Measurements from ENCODE around the gene EVI2B.
"Not testable (repeated sequence)": the region's sequence is repeated elsewhere in the genome, so short reads cannot be mapped to it uniquely, and the experiment has no call there.

EVI2B gene

GRCh38 chr17:31313982-31314781, at the start of gene EVI2B:
TSS of gene EVI2B (minus strand) at chr17:31314054. CDS start at chr17:31305609, 8,445 bp downstream.
- DNase-seq (no peak), ATAC-seq (peak; percentile 67)
- Mint-ChIP-seq H3K4me1 (peaks cover 63% of the 10 kb centered on the region), H3K9me3 (no peaks in the 10 kb centered on the region), H3K27me3 (no peaks in the 10 kb centered on the region), H3K36me3 (ENCODE audit: low read depth) (peaks cover 14% of the 10 kb centered on the region), H3K27ac (peak within 1 kb of the TSS; percentile 91), H3K4me3 (peak within 1 kb of the TSS; percentile 84)

- ATAC-seq (no peak), DNase-seq (no peak)
- H3K4me1 Mint-ChIP-seq, result no peaks in the 10 kb centered on the region
- H3K9me3 Mint-ChIP-seq, result no peaks in the 10 kb centered on the region
- no peak overlapping the region for H3K4me3 Mint-ChIP-seq
- no peak overlapping the region for H3K27ac Mint-ChIP-seq
- H3K36me3 Mint-ChIP-seq (ENCODE audit: low read depth), result peaks cover 21% of the 10 kb centered on the region
- H3K27me3 Mint-ChIP-seq, result no peaks in the 10 kb centered on the region
Observed at GRCh38 chr17:31357839-31358394, 44.1 kb upstream of the EVI2B start.

DNA sequence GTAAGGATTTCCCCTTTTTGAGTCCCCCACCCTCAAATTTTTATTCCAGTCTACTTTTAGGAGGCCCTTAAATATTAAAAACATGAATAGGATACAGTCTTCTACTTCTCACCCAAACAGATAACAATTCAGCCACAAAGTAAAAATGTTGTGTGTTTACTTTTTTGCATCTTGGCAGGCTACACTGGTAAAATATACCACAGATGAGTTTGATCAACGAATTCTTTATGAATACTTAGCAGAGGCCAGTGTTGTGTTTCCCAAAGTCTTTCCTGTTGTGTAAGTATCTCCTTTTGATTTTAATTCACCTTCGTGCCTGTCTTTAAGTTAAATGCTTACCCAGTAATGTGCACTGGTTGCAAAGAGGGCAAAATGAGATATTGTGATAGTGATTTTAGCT, 43.2 kb upstream of the EVI2B start:
- Mint-ChIP-seq H3K4me3 (no peak overlapping the region), H3K9me3 (no peaks in the 10 kb centered on the region), H3K4me1 (no peaks in the 10 kb centered on the region), H3K27me3 (no peaks in the 10 kb centered on the region), H3K36me3 (ENCODE audit: low read depth) (peaks cover 24% of the 10 kb centered on the region), H3K27ac (no peak overlapping the region)
- ATAC-seq (no peak), DNase-seq (no peak)

- no peak for DNase-seq
- Mint-ChIP-seq H3K4me3 (no peak overlapping the region), H3K4me1 (no peaks in the 10 kb centered on the region), H3K27me3 (no peaks in the 10 kb centered on the region), H3K27ac (no peak overlapping the region), H3K36me3 (ENCODE audit: low read depth) (peaks cover 21% of the 10 kb centered on the region), H3K9me3 (no peaks in the 10 kb centered on the region)
- no peak for ATAC-seq
Observed at GRCh38 chr17:31355935-31356334, 42.1 kb upstream of the EVI2B start.

- H3K4me1 Mint-ChIP-seq, result no peaks in the 10 kb centered on the region
- no peak overlapping the region for H3K27ac Mint-ChIP-seq
- ATAC-seq, result no peak
- H3K27me3 Mint-ChIP-seq, result no peaks in the 10 kb centered on the region
- DNase-seq, result no peak
- no peaks in the 10 kb centered on the region for H3K9me3 Mint-ChIP-seq
- peaks cover 18% of the 10 kb centered on the region for H3K36me3 Mint-ChIP-seq (ENCODE audit: low read depth)
- no peak overlapping the region for H3K4me3 Mint-ChIP-seq
Observed at GRCh38 chr17:31349454-31349853, 35.6 kb upstream of the EVI2B start.

DNA sequence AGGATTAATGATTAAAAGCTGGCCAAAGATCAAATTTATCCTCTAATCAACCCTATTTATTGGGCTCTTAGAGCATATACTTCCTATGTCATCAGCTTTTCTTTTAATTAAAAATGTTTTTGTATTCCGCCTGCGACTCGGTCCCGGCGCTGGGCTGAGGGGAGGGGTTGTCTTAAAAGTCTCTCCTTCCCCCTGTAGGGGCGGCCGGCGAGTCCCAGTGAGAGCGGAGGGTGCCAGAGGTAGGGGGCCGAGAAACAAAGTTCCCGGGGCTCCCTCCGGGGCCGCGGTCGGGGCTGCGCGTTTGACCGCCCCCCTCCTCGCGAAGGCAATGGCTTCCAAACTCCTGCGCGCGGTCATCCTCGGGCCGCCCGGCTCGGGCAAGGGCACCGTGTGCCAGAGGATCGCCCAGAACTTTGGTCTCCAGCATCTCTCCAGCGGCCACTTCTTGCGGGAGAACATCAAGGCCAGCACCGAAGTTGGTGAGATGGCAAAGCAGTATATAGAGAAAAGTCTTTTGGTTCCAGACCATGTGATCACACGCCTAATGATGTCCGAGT, 31.4 kb upstream of the EVI2B start:
- H3K27ac Mint-ChIP-seq, DNase-seq, H3K27me3 Mint-ChIP-seq: not testable (repeated sequence)

DNA sequence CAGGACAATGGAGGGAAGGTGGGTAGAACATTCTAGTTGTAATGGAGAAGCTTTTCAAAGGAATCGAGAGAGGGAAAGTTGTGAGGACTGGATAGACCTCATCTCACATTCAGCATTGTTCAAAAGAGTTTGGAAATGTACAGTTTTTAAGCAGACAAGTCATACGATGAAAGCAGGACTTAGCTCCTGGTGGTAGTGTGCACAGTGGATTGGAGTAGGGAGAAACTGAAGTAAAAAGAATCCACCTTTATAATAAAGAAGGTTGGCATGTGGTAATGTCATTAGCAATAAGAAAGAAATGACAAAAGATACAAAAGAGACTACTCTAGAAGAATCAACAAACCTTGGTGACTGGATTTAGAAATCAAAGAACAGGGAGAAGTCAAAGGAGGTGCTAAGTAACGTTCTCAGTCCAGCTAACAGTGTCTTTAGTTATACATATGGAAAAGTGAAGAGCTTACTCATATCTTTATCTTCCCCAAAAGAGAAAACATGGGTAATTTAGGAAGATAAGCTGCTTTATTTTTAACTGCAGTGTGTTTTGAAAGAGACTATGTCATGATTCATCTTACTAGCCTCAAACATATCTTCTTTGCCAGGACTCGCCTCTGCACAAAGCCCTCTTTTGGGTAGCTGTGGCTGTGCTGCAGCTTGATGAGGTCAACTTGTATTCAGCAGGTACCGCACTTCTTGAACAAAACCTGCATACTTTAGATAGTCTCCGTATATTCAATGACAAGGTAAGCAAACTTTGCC, 26.2 kb upstream of the EVI2B start:
- DNase-seq, result no peak
- Mint-ChIP-seq H3K27ac (no peak overlapping the region), H3K4me1 (no peaks in the 10 kb centered on the region), H3K4me3 (no peak overlapping the region), H3K27me3 (no peaks in the 10 kb centered on the region), H3K9me3 (no peaks in the 10 kb centered on the region), H3K36me3 (ENCODE audit: low read depth) (peaks cover 23% of the 10 kb centered on the region)
- ATAC-seq, result no peak

More for the DNA sequence above, 31.4 kb upstream of the EVI2B start:
- not testable (repeated sequence) for H3K9me3 Mint-ChIP-seq, H3K4me3 Mint-ChIP-seq, H3K4me1 Mint-ChIP-seq, ATAC-seq
- H3K36me3 Mint-ChIP-seq (ENCODE audit: low read depth), result peaks cover 19% of the 10 kb centered on the region

GRCh38 chr17:31329221-31329620, 15.4 kb upstream of the EVI2B start:
- Mint-ChIP-seq H3K4me1 (peaks cover 44% of the 10 kb centered on the region), H3K27ac (peak overlapping the region; percentile 71), H3K9me3 (no peaks in the 10 kb centered on the region), H3K4me3 (peak overlapping the region; percentile 20), H3K36me3 (ENCODE audit: low read depth) (peaks cover 12% of the 10 kb centered on the region), H3K27me3 (no peaks in the 10 kb centered on the region)
- DNase-seq, result no peak
- ATAC-seq, result no peak

DNA sequence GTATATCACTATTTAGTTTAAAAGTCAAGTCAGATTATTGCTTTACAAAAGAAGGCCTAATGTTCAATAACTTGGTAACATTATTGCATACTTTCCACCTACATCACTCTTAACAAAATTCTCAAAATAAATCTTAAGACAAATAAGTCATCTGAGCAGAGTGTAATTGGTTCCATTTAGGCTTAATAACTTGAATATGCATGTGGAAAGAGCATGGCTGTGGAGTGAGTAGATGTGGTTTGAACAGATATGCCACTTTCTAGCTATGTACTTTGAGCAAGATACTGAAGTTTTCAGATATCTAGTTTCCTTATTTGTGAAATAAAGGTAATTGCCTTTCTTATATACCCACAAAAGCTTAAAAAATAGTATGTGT, 14.3 kb upstream of the EVI2B start:
- Mint-ChIP-seq H3K9me3 (no peaks in the 10 kb centered on the region), H3K4me3 (peak overlapping the region; percentile 7), H3K27me3 (no peaks in the 10 kb centered on the region), H3K4me1 (peaks cover 49% of the 10 kb centered on the region), H3K27ac (peak overlapping the region; percentile 76), H3K36me3 (ENCODE audit: low read depth) (peaks cover 12% of the 10 kb centered on the region)
- ATAC-seq (peak; percentile 90), DNase-seq (no peak)

GRCh38 chr17:31327534-31328159, 13.8 kb upstream of the EVI2B start:
- ATAC-seq (peak; percentile 77), DNase-seq (no peak)
- H3K27me3 Mint-ChIP-seq, result no peaks in the 10 kb centered on the region
- peaks cover 52% of the 10 kb centered on the region for H3K4me1 Mint-ChIP-seq
- H3K27ac Mint-ChIP-seq, result peak overlapping the region; percentile 76
- H3K4me3 Mint-ChIP-seq, result peak overlapping the region; percentile 7
- no peaks in the 10 kb centered on the region for H3K9me3 Mint-ChIP-seq
- peaks cover 12% of the 10 kb centered on the region for H3K36me3 Mint-ChIP-seq (ENCODE audit: low read depth)

- H3K4me1 Mint-ChIP-seq, result peaks cover 42% of the 10 kb centered on the region
- H3K27me3 Mint-ChIP-seq, result no peaks in the 10 kb centered on the region
- ATAC-seq (no peak), DNase-seq (no peak)
- H3K4me3 Mint-ChIP-seq, result no peak overlapping the region
- peak overlapping the region; percentile 51 for H3K27ac Mint-ChIP-seq
- peaks cover 27% of the 10 kb centered on the region for H3K36me3 Mint-ChIP-seq (ENCODE audit: low read depth)
- no peaks in the 10 kb centered on the region for H3K9me3 Mint-ChIP-seq
Observed at GRCh38 chr17:31323551-31323950, 9.7 kb upstream of the EVI2B start.

- H3K27ac Mint-ChIP-seq, result peak overlapping the region; percentile 98
- H3K4me3 Mint-ChIP-seq, result peak overlapping the region; percentile 86
- no peaks in the 10 kb centered on the region for H3K27me3 Mint-ChIP-seq
- peaks cover 30% of the 10 kb centered on the region for H3K36me3 Mint-ChIP-seq (ENCODE audit: low read depth)
- ATAC-seq, result peak; percentile 25
- H3K9me3 Mint-ChIP-seq, result no peaks in the 10 kb centered on the region
- DNase-seq, result no peak
- peaks cover 42% of the 10 kb centered on the region for H3K4me1 Mint-ChIP-seq
Observed at GRCh38 chr17:31321966-31322365, 8.1 kb upstream of the EVI2B start.

GRCh38 chr17:31321481-31321880, 7.6 kb upstream of the EVI2B start, which contains the start of gene EVI2A:
TSS of gene EVI2A (minus strand) at chr17:31321622. CDS start at chr17:31319013, 2,609 bp downstream.
- peak; percentile 98 for ATAC-seq
- Mint-ChIP-seq H3K27me3 (no peaks in the 10 kb centered on the region), H3K36me3 (ENCODE audit: low read depth) (peaks cover 28% of the 10 kb centered on the region), H3K27ac (peak within 1 kb of the TSS; percentile 98), H3K9me3 (no peaks in the 10 kb centered on the region), H3K4me1 (peaks cover 44% of the 10 kb centered on the region), H3K4me3 (peak within 1 kb of the TSS; percentile 86)
- peak; percentile 72 for DNase-seq

DNA sequence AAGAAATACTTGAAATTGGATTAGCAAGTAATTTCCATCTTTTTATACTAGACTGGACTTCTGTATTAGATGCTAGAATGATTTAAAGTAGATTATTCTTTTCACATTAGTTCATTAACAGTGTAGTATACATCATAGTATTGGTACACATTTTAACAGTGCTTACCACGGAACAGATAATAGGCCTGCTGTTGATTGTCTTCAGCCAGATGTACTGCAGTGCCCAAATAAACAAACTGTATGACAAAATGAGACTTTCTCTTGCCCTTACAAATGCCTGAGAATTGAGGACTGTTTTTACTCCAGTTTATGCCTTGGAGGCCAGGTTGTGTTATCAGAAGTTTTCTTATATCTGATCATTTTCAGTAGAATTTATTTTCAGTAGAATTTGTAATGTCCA, 6.9 kb upstream of the EVI2B start:
- DNase-seq (no peak), ATAC-seq (no peak)
- no peaks in the 10 kb centered on the region for H3K27me3 Mint-ChIP-seq
- H3K27ac Mint-ChIP-seq, result peak overlapping the region; percentile 98
- H3K4me3 Mint-ChIP-seq, result peak overlapping the region; percentile 86
- peaks cover 50% of the 10 kb centered on the region for H3K4me1 Mint-ChIP-seq
- H3K9me3 Mint-ChIP-seq, result no peaks in the 10 kb centered on the region
- peaks cover 27% of the 10 kb centered on the region for H3K36me3 Mint-ChIP-seq (ENCODE audit: low read depth)
